NCI-H460 (cell line): ENCODE data around the gene FMR1. TPM values are rescaled to one million over a fixed set of nuclear protein-coding genes. Genes with fewer than 3 reads are reported as not detected.

Source experiments
- small RNA-seq, 2 experiments: library from RNA; depleted of rRNA; stranded (forward); fragments of <200 nt; gene quantifications; one replicate each; pipeline ENCODE3, GENCODE V24; 2014
- total RNA-seq: library from RNA; depleted of rRNA; stranded (reverse); fragments of >200 nt; shearing (Covaris generic); gene quantifications from 2 replicates; pipeline ENCODE4 v1.2.3, GENCODE V29; 2014; rRNA removed

FMR1 gene
- total RNA-seq, 1 experiment from 2014 or later, result 34.3 TPM

Small RNA genes lying within 50 kb of the gene (small RNA-seq; reads per million reads assigned to genes)
- gene RF02118, result 0 reads per million in 2 experiments

Other genes starting within 250 kb of the FMR1 start
- gene FMR1NB, start 69.4 kb downstream of the FMR1 start, total RNA-seq, result not detected in 2 replicates